ENCODE results near the gene BICDL2.

The BICDL2 gene

DNA sequence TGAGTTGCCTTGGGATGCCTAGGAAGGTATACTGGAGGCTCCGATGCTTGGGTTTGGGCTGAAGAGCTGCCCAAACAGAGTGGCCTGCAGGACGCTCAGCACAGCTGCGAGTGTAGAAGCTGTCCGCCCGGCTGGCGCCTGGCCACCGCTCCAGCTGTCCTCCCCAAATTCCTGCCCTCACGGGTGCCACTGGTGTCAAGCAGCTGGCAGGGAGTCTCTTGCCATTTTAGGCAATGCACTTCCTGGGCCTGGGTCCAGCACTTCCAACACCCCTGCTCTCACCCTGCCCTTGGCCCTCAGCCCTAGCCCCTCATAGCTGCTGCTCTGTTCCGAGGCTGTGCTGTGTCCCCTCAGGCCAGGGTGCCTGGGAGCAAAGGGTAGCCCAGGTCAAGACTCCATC is 51.3 kb downstream of the BICDL2 start:
- no peak for DNase-seq (ENCODE audit: low read depth, low spot score)

- DNase-seq (ENCODE audit: low read depth, low spot score): no peak
These were observed 53.0 kb downstream of the BICDL2 start for GRCh38 chr16:2983706-2984136.

GRCh38 chr16:2982402-2982801 is 54.3 kb downstream of the BICDL2 start:
- DNase-seq (ENCODE audit: low read depth, low spot score): no peak

DNA sequence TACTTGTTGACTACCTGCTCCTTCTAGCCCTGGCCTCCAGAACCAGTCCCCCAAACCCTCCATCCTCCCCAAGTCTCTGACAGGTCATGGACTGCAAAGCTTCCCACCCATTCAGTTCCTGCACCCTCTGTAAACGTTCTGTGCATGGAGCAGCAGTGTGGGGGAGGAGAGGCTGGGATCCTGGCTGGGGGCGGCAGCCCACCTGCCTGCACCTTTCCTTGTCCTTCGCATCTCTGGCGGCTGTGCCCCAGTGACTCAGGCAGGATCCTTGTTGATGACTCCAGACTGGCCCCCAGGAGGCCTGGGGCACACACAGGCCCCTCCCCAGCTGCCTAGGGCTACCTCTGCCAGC is 54.9 kb downstream of the BICDL2 start:
- DNase-seq (ENCODE audit: low read depth, low spot score): no peak

GRCh38 chr16:2981177-2981898 is 55.4 kb downstream of the BICDL2 start:
- DNase-seq (ENCODE audit: low read depth, low spot score): no peak

DNA sequence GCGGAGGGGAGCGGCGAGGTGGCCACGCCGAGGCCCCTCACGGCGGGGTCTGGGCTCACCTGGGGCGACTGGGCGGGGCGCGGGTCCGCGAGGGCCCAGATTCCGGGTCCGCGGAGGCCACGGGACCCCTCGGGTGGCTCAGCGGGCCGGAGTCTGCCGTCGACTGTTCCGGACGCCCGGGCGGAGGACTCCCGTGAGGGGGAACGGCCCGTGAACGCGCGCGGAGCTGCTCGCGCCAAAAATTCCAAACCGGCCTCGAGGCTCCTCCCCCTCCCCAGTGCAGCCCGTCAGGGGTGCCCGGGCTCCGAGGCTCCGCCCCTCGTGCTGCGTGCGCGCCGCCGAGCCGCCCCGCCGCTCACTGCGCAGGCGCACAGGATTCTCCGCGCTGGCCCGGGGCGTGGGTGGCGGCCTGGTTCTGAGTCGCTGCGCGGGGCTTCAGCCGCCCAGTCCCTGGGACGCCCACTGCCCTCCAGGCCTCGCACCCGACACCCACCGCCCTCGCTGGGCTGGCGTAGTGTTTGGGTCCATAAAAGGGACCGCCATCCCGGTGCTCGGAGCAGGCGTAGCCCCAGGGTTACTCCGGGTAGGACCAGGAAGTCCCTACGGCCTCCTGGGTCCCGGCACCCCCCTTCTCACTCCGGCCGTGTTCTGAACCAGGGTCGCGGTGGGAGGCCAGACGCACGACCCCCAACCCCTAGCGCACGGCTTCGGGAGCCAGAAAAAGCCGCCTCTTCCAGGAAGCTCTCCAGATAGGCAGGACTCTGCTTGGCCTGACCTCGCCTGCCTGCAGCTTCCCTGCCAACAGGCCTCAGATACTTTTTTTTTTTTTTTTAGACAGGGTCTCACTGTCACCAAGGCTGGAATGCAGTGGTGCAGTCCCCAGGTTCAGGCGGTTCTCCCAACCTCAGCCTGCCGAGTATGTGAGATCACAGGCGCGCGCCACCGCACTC is 56.2 kb downstream of the BICDL2 start, which contains the start of gene PKMYT1:
PKMYT1 (minus strand) TSS at position 220 of the 950 bp plus-strand sequence. CDS start 789 bp downstream, outside the sequence.
- DNase-seq (ENCODE audit: low read depth, low spot score): peak; percentile 34

- DNase-seq (ENCODE audit: low read depth, low spot score): no peak
These were observed 57.0 kb downstream of the BICDL2 start for GRCh38 chr16:2979669-2980226.
